GM21717 (cell line): ENCODE data around the gene UBE2J1.

Experiments used
- ATAC-seq: cut with Tn5 transposase; IDR thresholded peaks from one replicate; pipeline ENCODE4 v1.9.1; 2021; ENCODE audit warnings: mild to moderate bottlenecking, moderate library complexity; ENCODE audit not compliant: unreplicated experiment

The UBE2J1 gene

GRCh38 chr6:89368107-89368506 lies 15.6 kb upstream of the UBE2J1 start:
- ATAC-seq = no peak

GRCh38 chr6:89364586-89364985 lies 12.1 kb upstream of the UBE2J1 start:
- ATAC-seq = no peak

GRCh38 chr6:89361171-89361570 lies 8.6 kb upstream of the UBE2J1 start:
- no peak for ATAC-seq

- ATAC-seq = no peak
These were observed 8.0 kb upstream of the UBE2J1 start for GRCh38 chr6:89360415-89360999.

GRCh38 chr6:89359561-89359960 lies 7.0 kb upstream of the UBE2J1 start:
- ATAC-seq = no peak

- peak; percentile 54 for ATAC-seq
These were observed 4.9 kb upstream of the UBE2J1 start for GRCh38 chr6:89357390-89357789.

- no peak for ATAC-seq
These were observed 4.2 kb upstream of the UBE2J1 start for GRCh38 chr6:89356642-89357170.

GRCh38 chr6:89355511-89356194 lies 3.1 kb upstream of the UBE2J1 start:
- ATAC-seq = no peak

GRCh38 chr6:89353702-89354392 lies 1.3 kb upstream of the UBE2J1 start:
- ATAC-seq = no peak

GRCh38 chr6:89353118-89353556 lies 615 bp upstream of the UBE2J1 start:
- no peak for ATAC-seq

- no peak for ATAC-seq
These were observed 748 bp downstream of the UBE2J1 start for GRCh38 chr6:89351671-89352277.

- peak; percentile 29 for ATAC-seq
These were observed 2.1 kb downstream of the UBE2J1 start for GRCh38 chr6:89350281-89350966.

- no peak for ATAC-seq
These were observed 4.2 kb downstream of the UBE2J1 start for GRCh38 chr6:89348372-89348771.

GRCh38 chr6:89347825-89348224 lies 4.7 kb downstream of the UBE2J1 start:
- ATAC-seq = no peak

GRCh38 chr6:89346433-89346832 lies 6.1 kb downstream of the UBE2J1 start:
- no peak for ATAC-seq

GRCh38 chr6:89339565-89339964 lies 13.0 kb downstream of the UBE2J1 start:
- no peak for ATAC-seq

- ATAC-seq = no peak
These were observed 17.4 kb downstream of the UBE2J1 start for GRCh38 chr6:89335164-89335563.

- ATAC-seq = no peak
These were observed 21.6 kb downstream of the UBE2J1 start for GRCh38 chr6:89330910-89331309.

GRCh38 chr6:89328976-89329375 lies 23.5 kb downstream of the UBE2J1 start:
- no peak for ATAC-seq

- ATAC-seq = no peak
These were observed 28.2 kb downstream of the UBE2J1 start for GRCh38 chr6:89324304-89324703.

GRCh38 chr6:89323511-89323971 lies 29.0 kb downstream of the UBE2J1 start:
- ATAC-seq = no peak
